Activated naive CD8-positive, alpha-beta T cell treated with anti-CD3 and anti-CD28 coated beads, Interleukin-2, amount 10 ng/mL, durations not matched to agents 7 days and 5 days (primary cell): ENCODE results near the gene MRM2. TPM values are rescaled to one million over a fixed set of nuclear protein-coding genes. Genes with fewer than 3 reads are reported as not detected.

Experiments
- ATAC-seq: fragments of 150-1000 bp; cut with Tn5 transposase; one replicate; pipeline ENCODE4 v1.10.0; 2021; ENCODE audit warnings: low read depth, moderate library complexity
- POLR2A ChIA-PET: fragments of 350-600 bp; sonication (Branson Sonifier 250); formaldehyde crosslinking; loops from one replicate; lab custom pipeline; 2021; ENCODE audit warnings: antibody characterized with exemption; lab: Charles Lee
- DNase-seq: peaks from one replicate; pipeline ENCODE4 v3.0.0; 2021
- H3K27ac Mint-ChIP-seq: one replicate; pipeline ENCODE4 v1.8.0; 2022; ENCODE audit warnings: mild to moderate bottlenecking, mixed read lengths
- H3K27me3 Mint-ChIP-seq: one replicate; pipeline ENCODE4 v1.8.0; 2022; ENCODE audit warnings: mild to moderate bottlenecking, moderate library complexity, mixed read lengths
- H3K36me3 Mint-ChIP-seq: one replicate; pipeline ENCODE4 v1.8.0; 2021; ENCODE audit warnings: mild to moderate bottlenecking, mixed read lengths
- H3K4me1 Mint-ChIP-seq: one replicate; pipeline ENCODE4 v1.8.0; 2021; ENCODE audit warnings: mixed read lengths
- H3K4me3 Mint-ChIP-seq: one replicate; pipeline ENCODE4 v1.8.0; 2022; ENCODE audit warnings: mild to moderate bottlenecking, moderate library complexity, mixed read lengths
- H3K9me3 Mint-ChIP-seq: one replicate; pipeline ENCODE4 v1.8.0; 2021; ENCODE audit warnings: mixed read lengths
- total RNA-seq, 2 experiments: library from RNA; stranded (reverse); gene quantifications; one replicate each; pipeline ENCODE4 v1.2.3, GENCODE V29; 2021

Gene MRM2
- total RNA-seq, 2 experiments from 2014 or later, result 27.4 to 29.3 TPM

DNA sequence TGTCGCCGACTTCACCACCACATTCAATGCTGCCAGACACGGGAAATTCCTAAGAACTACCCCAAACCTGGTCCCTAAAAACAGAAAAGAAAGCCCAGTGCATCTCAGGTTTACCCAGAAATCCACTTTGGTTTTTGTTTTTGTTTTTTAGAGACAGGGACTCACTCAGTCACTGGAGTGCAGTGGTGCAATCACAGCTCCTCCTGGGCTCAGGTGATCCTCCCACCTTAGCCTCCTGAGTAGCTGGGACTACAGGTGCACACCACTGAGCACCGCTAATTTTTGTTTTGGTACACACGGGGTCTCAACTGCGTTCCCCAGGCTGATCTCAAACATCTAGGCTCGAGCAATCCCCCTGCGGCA is 32.1 kb downstream of the MRM2 start:
- Mint-ChIP-seq H3K4me3 (no peak overlapping the region), H3K36me3 (peaks cover 11% of the 10 kb centered on the region), H3K27ac (no peak overlapping the region), H3K9me3 (no peaks in the 10 kb centered on the region), H3K27me3 (no peaks in the 10 kb centered on the region), H3K4me1 (peaks cover 1% of the 10 kb centered on the region)
- DNase-seq (no peak), ATAC-seq (no peak)
- POLR2A ChIA-PET, result no interaction called here

- Mint-ChIP-seq H3K4me1 (peaks cover 1% of the 10 kb centered on the region), H3K27ac (no peak overlapping the region), H3K27me3 (no peaks in the 10 kb centered on the region), H3K36me3 (peaks cover 11% of the 10 kb centered on the region), H3K9me3 (no peaks in the 10 kb centered on the region), H3K4me3 (no peak overlapping the region)
- POLR2A ChIA-PET, result no interaction called here
- ATAC-seq (peak; percentile 55), DNase-seq (peak; percentile 61)
Measured at GRCh38 chr7:2209146-2209960, 32.7 kb downstream of the MRM2 start.

GRCh38 chr7:2208712-2209111 is 33.3 kb downstream of the MRM2 start:
- POLR2A ChIA-PET, result no interaction called here
- no peak for DNase-seq
- H3K9me3 Mint-ChIP-seq, result no peaks in the 10 kb centered on the region
- no peak for ATAC-seq
- H3K4me1 Mint-ChIP-seq, result no peaks in the 10 kb centered on the region
- H3K4me3 Mint-ChIP-seq, result no peak overlapping the region
- no peak overlapping the region for H3K27ac Mint-ChIP-seq
- H3K27me3 Mint-ChIP-seq, result no peaks in the 10 kb centered on the region
- peaks cover 9% of the 10 kb centered on the region for H3K36me3 Mint-ChIP-seq

DNA sequence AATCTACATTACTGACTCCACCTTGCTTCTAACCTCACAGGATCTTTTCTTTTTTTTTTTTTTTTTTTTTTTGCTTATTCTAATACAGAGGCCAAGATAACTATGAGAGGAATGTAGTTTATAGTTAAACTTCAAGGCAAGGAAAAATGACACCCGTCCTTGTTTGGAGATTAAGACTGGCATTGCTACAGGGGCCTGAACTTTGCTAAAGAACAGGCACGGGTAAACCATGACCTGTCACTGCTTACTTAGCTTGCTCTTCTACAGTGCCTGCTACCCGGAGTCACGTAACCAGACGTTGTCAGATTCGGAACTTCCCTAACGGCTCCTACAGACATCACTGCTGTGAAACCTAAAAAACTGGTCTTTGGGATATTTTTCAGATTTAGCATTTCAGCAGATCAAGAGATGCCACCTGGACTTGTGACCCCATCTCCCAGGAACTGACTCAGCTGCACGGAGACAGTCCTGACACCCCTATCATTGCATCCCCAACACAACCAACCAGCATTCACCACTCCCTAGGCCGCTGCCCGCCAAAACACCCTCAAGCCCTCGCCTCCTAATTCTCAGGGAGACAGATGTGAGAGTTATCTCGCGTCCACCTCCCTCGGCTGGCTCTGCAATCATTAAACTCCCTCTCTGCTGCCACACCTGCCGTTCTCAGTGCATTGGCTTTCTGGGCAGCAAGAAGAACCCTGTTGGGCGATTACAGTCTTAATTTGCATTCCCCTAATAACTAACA is 36.8 kb downstream of the MRM2 start:
- Mint-ChIP-seq H3K27ac (no peak overlapping the region), H3K9me3 (no peaks in the 10 kb centered on the region), H3K4me3 (no peak overlapping the region), H3K36me3 (peaks cover 3% of the 10 kb centered on the region), H3K27me3 (no peaks in the 10 kb centered on the region), H3K4me1 (no peaks in the 10 kb centered on the region)
- ATAC-seq, result no peak
- POLR2A ChIA-PET, result no interaction called here
- DNase-seq, result peak; percentile 15

DNA sequence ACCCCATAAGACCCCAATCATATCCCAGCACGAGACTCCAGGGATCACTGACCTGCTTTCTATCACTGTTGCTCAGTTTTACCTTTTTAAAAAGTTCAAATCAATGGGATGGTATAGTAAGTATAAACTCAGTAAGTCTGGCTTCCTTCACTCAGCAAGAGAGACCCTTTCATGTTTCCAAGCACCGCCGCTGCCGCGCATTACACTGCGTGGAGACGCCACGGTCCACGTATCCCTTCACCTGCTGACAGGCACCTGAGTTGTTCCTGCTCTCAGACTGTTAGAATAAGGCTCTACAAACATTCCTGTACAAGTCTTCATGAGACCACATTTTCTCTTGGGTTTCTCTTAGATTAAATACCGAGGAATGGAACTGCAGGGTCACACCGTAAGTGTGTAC is 37.6 kb downstream of the MRM2 start:
- H3K4me3 Mint-ChIP-seq, result no peak overlapping the region
- POLR2A ChIA-PET, result no interaction called here
- ATAC-seq, result no peak
- peak; percentile 6 for DNase-seq
- no peaks in the 10 kb centered on the region for H3K27me3 Mint-ChIP-seq
- no peak overlapping the region for H3K27ac Mint-ChIP-seq
- H3K4me1 Mint-ChIP-seq, result no peaks in the 10 kb centered on the region
- no peaks in the 10 kb centered on the region for H3K9me3 Mint-ChIP-seq
- peaks cover 3% of the 10 kb centered on the region for H3K36me3 Mint-ChIP-seq

DNA sequence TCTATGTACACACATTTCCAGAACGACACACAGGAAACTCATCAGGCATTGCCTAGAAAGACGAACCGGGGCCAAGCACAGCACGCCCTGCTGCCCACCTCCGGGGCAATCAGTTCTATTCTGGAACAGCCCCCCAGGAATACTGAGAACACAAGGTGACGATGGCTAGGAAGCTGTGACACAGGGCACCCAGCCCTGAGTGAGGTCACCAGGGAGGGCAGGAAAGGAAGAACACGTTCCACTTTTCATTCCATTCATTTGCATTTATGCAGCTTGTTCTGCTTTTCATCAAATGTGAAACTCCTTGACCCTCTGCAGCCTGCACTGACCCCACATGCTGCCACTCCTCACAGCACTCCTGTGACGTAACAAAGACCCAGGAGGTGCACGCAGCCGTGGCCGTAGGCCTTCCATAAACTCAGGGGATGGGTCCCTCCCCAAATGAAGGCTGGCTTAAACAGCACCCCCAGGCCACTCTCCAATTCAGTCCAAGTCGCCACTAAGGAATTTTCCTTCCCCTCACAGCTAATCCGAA is 38.2 kb downstream of the MRM2 start:
- Mint-ChIP-seq H3K36me3 (peaks cover 1% of the 10 kb centered on the region), H3K4me3 (no peak overlapping the region), H3K9me3 (no peaks in the 10 kb centered on the region), H3K27me3 (no peaks in the 10 kb centered on the region), H3K27ac (no peak overlapping the region), H3K4me1 (no peaks in the 10 kb centered on the region)
- POLR2A ChIA-PET, result no interaction called here
- ATAC-seq (no peak), DNase-seq (peak; percentile 11)

DNA sequence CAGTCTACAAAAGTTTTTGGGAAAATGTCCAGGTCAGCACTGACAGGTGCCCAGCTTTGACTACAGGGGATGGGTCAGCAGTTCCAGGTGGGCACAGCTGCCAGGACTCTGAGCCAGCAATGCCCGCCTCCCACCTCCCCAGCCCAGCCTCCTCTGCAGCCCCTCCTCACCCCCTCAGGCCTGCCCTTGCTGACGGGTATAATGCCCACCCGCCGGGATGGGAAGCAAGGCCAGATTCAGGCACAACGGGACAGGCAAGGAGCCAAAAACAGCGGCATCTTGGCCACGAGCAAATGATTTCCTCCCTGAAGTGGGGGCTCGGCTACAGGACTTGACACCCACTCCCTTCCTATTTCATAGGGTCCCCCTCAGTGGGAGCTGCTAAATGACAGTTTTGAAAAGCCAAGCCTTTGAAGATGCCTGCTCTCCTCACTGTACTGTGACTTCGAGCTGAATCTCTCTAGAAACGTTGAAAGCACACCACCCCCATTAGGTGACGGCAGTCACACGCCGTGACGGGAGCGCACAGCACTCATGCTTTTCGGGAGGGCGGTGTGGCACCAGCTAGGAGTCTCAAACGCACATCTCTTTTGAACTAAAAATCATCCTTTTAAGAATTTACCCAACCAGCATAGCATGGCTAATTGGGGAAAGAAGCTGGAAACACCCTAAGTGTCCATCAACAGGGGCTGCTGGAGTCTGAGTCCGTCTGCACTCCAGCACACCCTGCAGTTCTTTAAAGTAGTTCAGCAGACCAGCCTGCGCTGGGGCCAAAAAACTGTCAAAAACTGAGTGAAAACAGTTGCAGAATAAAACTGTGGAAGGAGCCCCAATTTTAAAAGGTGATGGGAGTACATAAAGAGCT is 38.9 kb downstream of the MRM2 start:
- Mint-ChIP-seq H3K27me3 (no peaks in the 10 kb centered on the region), H3K27ac (no peak overlapping the region), H3K36me3 (no peaks in the 10 kb centered on the region), H3K9me3 (no peaks in the 10 kb centered on the region), H3K4me3 (no peak overlapping the region), H3K4me1 (no peaks in the 10 kb centered on the region)
- peak; percentile 11 for DNase-seq
- POLR2A ChIA-PET, result no interaction called here
- ATAC-seq, result no peak

DNA sequence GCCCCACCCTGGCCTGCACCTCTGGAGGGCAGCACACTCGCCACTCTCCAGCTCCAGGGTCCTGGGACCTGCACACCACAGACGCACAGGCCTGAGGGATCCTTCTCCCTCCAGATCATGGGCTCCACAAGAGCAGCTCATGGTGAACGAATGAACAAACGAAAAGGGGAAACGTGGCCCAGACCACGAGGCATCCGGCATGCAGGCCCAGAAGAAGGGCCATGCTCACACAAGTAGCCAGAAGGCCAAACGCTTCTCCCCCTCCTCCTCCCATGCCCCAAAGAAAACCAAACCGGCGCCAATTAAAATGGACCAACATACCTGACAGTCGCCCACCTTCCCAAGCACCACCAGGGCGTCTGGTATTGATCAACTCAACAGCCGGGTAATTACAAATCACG is 39.6 kb downstream of the MRM2 start:
- Mint-ChIP-seq H3K4me1 (peaks cover 2% of the 10 kb centered on the region), H3K27me3 (no peaks in the 10 kb centered on the region), H3K36me3 (peaks cover 1% of the 10 kb centered on the region), H3K27ac (no peak overlapping the region), H3K4me3 (no peak overlapping the region), H3K9me3 (no peaks in the 10 kb centered on the region)
- ATAC-seq, result no peak
- DNase-seq, result no peak
- POLR2A ChIA-PET, result no interaction called here

GRCh38 chr7:2201686-2202360 is 40.2 kb downstream of the MRM2 start:
- ATAC-seq (no peak), DNase-seq (no peak)
- Mint-ChIP-seq H3K27ac (no peak overlapping the region), H3K4me1 (peaks cover 5% of the 10 kb centered on the region), H3K27me3 (no peaks in the 10 kb centered on the region), H3K36me3 (peaks cover 2% of the 10 kb centered on the region), H3K4me3 (no peak overlapping the region), H3K9me3 (no peaks in the 10 kb centered on the region)
- POLR2A ChIA-PET, result no interaction called here

GRCh38 chr7:2201128-2201527 is 40.9 kb downstream of the MRM2 start:
- no peaks in the 10 kb centered on the region for H3K9me3 Mint-ChIP-seq
- H3K36me3 Mint-ChIP-seq, result peaks cover 6% of the 10 kb centered on the region
- DNase-seq (no peak), ATAC-seq (no peak)
- POLR2A ChIA-PET, result no interaction called here
- H3K4me3 Mint-ChIP-seq, result no peak overlapping the region
- H3K27ac Mint-ChIP-seq, result no peak overlapping the region
- H3K4me1 Mint-ChIP-seq, result peaks cover 5% of the 10 kb centered on the region
- no peaks in the 10 kb centered on the region for H3K27me3 Mint-ChIP-seq

DNA sequence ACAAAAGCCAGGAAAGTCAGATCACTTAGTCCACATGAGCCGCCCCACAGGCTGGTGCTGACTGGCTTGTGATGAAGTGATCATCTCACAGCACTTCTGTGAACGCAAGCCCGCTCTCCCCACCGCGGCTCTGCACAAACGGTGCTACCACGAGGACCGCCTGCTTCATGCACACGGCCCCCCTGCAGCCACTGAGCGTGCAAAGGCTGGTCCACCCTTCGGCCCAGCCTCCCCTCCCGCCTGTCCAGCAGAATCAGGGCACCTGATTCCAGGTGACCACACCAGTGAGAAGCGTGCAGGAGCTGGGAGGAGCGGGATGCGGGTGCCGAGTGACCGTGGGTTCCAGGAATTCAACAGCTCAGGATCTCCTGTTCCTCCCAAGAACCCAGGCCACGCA is 41.4 kb downstream of the MRM2 start:
- H3K36me3 Mint-ChIP-seq, result peaks cover 11% of the 10 kb centered on the region
- no peak for ATAC-seq
- POLR2A ChIA-PET, result no interaction called here

GRCh38 chr7:2199956-2200583 is 41.9 kb downstream of the MRM2 start:
- Mint-ChIP-seq H3K36me3 (peaks cover 14% of the 10 kb centered on the region), H3K9me3 (peaks cover 2% of the 10 kb centered on the region), H3K4me3 (no peak overlapping the region), H3K4me1 (peaks cover 5% of the 10 kb centered on the region), H3K27ac (no peak overlapping the region), H3K27me3 (no peaks in the 10 kb centered on the region)
- ATAC-seq (no peak), DNase-seq (peak; percentile 26)
- POLR2A ChIA-PET, result no interaction called here

More for the DNA sequence above, 41.4 kb downstream of the MRM2 start:
- Mint-ChIP-seq H3K9me3 (peaks cover 1% of the 10 kb centered on the region), H3K4me3 (no peak overlapping the region), H3K4me1 (peaks cover 5% of the 10 kb centered on the region), H3K27me3 (no peaks in the 10 kb centered on the region), H3K27ac (no peak overlapping the region)
- peak; percentile 18 for DNase-seq
